Right lobe of liver (tissue), 4 donors: ENCODE data around the gene CAMKMT.

ENCODE experiments used
- POLR2A ChIP-seq: fragments of 450-650 bp; IDR thresholded peaks from one replicate; pipeline ENCODE4 v1.6.1; 2017; ENCODE audit warnings: antibody characterized with exemption, mild to moderate bottlenecking
- TF ChIP-seq, protein P1 (sequence below), 4 donors: fragments of 200-600 bp in 3 of 4; fragments of 450-650 bp in 1 of 4; IDR thresholded peaks; one replicate each; pipeline versions ENCODE4 v1.5.1 to v1.8.0; 2016 to 2022; ENCODE audit warnings: antibody characterized with exemption in 4 of 4, mild to moderate bottlenecking in 2 of 4
- donor health status: DM: no; HTN: no; CAD: no.
- donor health status: DM: no; HTN: no; CAD: no.
- donor health status: DM: no; HTN: yes; CAD: no.

DNA sequence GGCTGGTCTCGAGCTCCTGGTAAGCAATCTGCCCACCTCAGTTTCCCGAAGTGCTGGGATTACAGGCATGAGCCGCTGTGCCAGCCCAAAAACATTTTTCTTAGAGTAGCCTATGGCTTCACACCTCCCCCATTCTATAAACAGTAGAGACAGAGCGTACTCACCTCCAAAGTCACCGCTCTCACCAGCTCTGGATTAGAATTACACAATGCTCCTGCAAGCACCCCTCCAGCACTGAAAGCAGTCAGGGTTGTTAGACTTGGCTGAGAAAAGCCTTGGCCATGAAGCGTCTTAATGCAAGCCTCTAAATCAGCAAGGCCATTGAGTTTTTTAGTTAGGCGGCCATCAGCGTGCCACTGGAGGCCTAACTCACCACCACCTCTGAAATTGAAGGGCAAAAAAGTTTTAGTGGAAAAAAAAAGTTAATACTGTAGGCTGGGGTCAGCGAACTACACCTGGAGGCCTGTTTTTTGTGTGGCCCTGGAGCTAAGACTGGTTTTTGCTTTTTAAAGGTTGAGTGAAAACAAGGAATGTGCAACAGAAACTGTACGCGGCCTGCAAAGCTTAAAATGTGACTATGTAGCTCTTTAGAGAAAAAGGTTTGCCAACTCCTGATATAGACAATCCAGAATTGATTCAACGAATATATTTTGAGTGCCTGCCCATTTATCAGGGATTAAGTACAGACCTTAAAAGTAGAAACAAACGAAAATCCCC, 35.0 kb upstream of the CAMKMT start:
- TF ChIP-seq, protein P1, sequence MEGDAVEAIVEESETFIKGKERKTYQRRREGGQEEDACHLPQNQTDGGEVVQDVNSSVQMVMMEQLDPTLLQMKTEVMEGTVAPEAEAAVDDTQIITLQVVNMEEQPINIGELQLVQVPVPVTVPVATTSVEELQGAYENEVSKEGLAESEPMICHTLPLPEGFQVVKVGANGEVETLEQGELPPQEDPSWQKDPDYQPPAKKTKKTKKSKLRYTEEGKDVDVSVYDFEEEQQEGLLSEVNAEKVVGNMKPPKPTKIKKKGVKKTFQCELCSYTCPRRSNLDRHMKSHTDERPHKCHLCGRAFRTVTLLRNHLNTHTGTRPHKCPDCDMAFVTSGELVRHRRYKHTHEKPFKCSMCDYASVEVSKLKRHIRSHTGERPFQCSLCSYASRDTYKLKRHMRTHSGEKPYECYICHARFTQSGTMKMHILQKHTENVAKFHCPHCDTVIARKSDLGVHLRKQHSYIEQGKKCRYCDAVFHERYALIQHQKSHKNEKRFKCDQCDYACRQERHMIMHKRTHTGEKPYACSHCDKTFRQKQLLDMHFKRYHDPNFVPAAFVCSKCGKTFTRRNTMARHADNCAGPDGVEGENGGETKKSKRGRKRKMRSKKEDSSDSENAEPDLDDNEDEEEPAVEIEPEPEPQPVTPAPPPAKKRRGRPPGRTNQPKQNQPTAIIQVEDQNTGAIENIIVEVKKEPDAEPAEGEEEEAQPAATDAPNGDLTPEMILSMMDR (IDR thresholded peaks at IDR 0.05), result no peak
- no peak for TF ChIP-seq POLR2A
